Stimulated activated CD4-positive, alpha-beta T cell treated with anti-CD3 and anti-CD28 coated beads, Interleukin-4, amount 100 ng/mL, for 4 hours (primary cell): ENCODE data around the gene UBE2D3.
"Not testable (repeated sequence)": the region's sequence is repeated elsewhere in the genome, so short reads cannot be mapped to it uniquely, and the experiment has no call there.

Experiments used
- DNase-seq, 2 experiments: peaks; one replicate each; pipeline ENCODE4 v3.0.0-alpha.2; 2020

Gene UBE2D3

DNA sequence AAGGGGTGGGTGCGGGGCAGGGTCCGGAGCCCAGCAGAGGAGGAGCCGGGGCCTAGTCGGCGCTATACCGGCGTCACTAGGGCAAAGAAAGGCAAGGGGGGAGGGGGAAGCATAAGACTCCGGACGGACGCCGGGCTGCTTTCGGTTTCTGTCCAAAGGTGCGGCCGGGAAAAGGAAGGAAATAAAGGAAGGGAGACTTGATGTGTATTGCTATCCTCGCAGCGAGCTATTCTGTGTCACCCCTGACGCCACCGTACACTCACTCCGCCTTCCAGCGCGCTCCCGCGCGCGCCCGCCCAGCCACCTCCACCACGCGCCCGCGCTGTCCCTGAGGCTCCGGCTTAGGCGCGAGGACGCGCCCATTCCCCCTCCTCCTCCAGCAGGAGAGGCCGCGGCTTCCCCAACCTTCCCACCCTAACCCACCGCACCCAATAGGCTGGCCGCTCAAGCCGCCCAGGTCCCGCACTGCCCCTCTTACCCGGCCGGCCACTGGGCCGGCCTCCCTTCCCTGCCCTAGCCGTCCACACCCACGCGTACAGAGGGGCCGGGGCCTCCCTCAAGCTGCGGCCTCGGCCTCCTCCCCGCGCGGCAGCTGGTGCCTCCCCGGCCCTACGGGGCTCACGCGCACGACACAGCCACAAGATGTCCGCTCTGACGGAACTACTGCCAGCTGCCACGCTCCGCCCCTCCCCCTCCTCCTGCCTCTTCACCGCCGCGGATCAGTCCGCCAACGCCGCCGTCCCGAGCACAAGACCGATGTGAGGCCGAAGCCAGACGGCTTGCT is at the start of gene UBE2D3:
Gene UBE2D3, minus strand, starts transcription at position 662 of the 784 bp plus-strand sequence. CDS start 1,043 bp downstream, outside the sequence.
- peak; percentile 93 for DNase-seq

GRCh38 chr4:102871772-102872171 is 44.4 kb upstream of the UBE2D3 start:
- no peak for DNase-seq

GRCh38 chr4:102869569-102870197 is 42.3 kb upstream of the UBE2D3 start:
- DNase-seq = peak in 1 of 2 experiments; percentile 80

DNA sequence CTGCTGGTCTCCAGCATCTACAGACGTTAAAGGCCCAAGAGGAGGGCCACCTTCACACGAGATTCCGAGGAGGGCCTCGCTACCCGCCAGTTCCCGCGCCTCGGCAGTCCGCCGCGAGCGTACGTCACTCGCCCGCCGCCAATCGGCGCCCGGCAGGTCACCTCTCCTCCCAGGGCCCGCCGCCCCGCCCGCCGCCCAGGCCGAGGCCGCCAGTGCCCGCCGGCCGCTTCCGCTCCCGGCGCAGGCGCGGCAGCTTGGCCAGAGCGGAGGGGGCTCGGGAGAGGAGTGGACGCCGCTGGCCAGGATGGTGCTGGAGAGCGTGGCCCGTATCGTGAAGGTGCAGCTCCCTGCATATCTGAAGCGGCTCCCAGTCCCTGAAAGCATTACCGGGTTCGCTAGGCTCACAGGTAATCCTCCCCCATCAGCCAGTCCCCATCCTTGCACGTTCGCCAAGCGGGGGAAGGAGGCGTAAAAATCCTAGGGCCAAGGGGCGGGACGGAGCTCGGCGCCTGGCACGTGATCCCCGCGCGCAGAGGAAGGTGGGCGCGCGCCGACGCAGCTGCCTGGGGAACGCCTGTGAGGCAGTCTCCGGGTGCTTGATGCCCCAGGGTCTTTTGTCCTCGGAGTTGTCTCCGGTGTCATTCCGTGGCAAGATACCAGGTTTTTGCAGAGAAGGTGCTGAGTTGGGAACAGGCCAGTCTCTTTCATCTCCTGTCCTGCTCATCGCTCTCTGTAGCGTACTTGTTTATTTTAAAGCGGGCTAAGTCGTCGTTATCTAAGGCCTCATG is 41.6 kb upstream of the UBE2D3 start, which contains the start of gene CISD2:
Gene CISD2, plus strand, starts transcription at position 212 of the 788 bp plus-strand sequence. Its CDS starts 93 bp downstream, at position 305.
- peak; percentile 86 to 90 for DNase-seq

DNA sequence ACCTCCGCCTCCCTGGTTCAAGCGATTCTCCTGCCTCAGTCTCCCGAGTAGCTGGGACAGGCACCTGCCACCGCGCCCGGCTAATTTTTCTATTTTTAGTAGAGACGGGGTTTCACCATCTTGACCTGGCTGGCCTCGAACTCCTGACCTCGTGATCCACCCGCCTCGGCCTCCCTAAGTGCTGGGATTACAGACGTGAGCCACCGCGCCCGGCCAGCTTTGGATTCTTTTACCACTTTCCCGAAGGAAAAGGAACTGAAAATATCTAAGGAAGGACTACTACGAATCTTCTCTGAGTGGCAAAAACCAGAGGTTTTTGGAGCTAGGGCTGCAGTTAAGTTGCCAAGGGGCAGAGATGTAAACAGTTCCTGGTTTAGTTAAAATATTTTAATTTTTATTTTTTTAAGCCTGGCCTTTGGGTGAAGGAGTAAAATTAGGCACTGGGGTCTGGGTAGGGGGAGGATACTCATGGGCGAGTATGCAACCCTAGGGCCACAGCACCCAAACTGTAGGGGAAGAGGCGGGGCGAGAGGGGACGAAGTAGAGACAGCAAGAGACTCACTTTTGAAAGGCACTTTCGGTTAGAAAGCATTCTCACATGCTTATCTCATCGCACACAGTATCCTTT is 40.9 kb upstream of the UBE2D3 start:
- peak in 1 of 2 experiments; percentile 10 for DNase-seq

DNA sequence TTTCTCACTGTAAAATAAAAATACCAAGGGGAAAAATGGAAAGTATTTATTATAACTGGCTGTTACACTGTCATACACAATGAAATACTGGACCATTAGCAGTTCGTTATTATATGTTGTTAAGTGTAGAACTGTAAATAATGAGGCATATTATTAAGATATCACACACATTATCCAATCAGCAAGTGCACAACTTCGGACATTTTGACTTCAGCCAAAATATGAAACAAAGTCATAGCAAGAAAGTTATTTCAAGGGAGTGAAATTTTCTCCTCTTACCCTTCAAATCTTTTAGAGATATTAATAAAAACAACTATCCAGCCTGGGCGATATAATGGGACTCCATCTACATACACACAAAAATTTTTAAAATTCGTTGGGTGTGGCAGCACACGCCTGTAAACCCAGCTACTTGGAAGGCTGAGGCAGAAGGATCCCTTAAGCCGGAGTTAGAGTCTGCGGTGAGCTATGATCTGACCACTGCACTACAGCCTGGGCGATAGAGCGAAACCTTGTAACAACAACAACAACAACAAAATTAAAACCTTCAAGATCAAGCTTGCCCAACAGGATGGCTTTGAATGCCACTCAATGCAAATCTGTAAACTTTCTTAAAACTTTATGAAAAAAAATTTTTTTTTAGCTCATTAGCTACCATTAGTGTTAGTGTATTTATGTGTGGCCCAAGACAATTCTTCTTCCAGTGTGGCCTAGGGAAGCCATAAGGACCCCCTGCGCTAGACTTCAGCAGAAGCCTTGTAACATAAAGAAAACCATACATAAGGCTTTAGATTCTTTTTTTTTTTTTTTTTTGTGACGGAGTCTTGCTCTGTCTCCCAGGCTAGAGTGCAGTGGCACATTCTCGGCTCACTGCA is 40.2 kb upstream of the UBE2D3 start:
- DNase-seq = no peak

GRCh38 chr4:102865327-102865726 is 38.0 kb upstream of the UBE2D3 start:
- not testable (repeated sequence) for DNase-seq

- DNase-seq = no peak
Observed at GRCh38 chr4:102862747-102863146, 35.4 kb upstream of the UBE2D3 start.

GRCh38 chr4:102862016-102862415 is 34.7 kb upstream of the UBE2D3 start:
- DNase-seq = no peak

DNA sequence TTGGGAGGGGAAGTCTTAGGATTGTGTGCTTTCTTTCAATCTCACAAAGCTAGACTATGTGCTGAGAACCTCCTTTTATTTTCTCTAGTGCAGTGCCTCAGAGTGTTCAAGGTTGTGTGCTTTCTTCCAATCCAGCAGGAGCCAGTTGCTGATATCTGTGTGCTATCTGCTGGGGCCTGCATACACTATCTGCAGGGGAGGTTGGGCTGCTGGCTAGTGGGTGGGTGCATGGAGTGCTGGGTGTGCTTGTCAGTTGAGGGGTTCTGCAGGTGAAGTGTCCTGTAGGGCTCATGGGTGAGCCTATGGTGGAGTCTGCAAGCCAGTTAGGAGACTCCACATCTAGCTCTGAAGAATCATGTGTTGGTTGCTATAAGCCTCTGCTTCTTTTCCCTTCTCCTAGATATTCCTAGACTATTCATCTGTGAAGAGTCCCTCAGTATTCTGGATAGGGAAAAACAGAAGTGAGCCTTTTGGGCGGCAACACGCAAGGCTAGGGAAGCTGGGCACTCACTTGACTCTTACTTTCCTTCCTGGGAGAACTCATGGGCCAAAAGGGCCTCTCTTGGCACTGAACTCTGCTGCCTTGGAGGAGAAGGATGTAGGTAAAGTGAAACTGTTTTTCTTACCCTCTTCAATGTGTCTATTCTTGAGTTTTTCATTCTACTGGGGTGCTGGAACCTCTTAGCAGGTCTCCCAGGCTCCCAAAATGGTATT is 33.4 kb upstream of the UBE2D3 start:
- no peak for DNase-seq

DNA sequence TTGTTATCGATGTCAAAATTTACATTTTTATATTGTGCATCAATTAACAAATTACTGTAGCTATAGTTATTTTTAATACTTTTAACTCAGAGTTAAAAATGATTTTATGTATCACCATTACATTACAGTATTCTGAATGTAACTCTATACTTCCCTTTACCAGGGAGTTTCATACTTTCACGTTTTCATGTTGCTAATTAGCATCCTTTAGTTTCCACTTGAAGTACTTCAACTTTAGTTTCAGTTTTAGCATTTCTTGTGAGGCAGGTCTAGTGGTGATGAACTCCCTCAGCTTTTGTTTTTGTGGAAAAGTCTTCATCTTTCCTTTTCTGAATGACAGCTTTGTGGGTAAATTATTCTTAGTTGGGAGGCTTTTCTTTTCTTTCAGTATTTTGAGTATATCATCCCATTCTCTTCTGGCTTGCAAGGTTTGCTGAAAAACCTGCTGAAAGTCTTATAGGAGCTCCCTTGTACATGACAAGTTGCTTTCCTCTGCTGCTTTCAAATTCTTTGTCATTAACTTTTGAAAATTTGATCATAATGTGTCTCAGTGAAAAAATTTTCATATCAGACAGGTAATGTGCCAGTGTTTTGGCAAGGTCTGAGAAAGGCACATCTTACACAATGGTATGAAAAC is 31.6 kb upstream of the UBE2D3 start:
- DNase-seq = no peak

DNA sequence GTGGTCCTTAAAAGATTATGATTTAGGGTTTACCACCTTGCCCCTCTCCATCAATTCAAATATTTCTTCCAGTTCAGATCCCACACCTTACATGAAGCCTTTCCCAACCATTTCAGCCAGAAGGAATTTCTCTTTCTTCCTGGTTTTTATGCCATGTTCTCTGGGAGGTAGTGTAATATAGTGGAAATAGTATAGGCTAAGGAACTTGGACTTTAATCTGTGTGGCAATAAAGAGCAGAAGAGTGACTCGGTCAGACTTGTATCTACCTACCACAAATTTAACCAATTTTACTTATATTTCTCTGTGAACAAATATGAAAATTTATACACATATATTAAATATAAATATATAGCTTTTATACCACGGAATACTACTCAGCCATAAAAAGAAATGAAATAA is 23.0 kb upstream of the UBE2D3 start:
- DNase-seq = no peak

GRCh38 chr4:102849579-102850104 is 22.3 kb upstream of the UBE2D3 start:
- DNase-seq = no peak

DNA sequence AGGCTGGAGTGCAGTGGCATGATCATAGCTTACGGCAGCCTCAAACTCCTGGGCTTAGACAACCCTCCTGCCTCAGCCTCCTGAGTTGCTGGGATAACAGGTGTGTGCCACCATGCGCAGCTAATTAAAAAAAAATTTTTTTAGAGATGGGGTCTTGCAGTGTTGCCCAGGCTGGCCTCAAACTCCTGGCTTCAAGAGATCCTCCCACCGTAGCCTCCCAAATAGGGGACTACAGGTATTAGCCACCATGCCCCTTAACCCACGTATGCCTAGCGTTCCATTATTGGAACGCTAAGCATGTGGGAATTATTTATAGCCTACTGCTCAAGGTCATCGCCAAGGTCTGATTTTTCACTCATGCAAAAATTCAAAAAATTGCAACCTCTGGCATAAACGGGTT is 20.3 kb upstream of the UBE2D3 start:
- no peak for DNase-seq

- no peak for DNase-seq
Observed at GRCh38 chr4:102843938-102844337, 16.6 kb upstream of the UBE2D3 start.

DNA sequence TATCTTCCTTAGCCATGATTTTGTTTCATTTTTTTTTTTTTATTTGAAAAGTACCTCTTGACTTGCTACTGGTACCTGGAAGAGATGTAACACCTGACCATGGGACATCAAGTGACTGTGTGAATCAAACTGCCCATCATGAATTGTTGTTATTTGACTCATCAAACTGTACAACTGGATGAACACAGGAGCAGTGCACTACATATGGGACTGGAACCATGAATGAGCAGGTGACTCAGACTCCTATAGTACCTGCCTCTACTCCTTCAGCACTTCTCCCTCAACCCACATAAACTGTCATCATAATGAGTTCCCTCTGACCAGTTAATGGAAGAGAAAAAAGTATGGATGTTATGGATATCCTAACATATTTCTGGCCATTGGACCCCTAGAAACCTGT is 15.9 kb upstream of the UBE2D3 start:
- DNase-seq = no peak

DNA sequence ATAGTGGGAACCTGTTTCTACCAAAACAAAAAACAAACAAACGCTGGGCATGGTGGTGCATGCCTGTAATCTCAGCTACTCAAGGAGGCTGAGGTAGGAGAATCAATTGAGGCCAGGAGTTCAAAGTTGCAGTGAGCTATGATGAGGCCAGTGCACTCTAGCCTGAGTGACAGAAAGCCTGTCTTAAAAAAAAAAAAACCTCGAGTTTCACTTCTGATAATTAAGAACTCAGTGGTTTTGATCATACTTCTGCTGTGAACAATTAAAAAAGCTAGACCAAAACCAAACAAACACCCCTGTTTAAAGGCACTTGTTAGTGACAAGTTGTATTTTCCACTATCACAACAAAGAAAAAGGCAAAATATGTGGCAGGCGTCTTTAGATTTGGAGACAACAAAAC is 15.0 kb upstream of the UBE2D3 start:
- no peak for DNase-seq

DNA sequence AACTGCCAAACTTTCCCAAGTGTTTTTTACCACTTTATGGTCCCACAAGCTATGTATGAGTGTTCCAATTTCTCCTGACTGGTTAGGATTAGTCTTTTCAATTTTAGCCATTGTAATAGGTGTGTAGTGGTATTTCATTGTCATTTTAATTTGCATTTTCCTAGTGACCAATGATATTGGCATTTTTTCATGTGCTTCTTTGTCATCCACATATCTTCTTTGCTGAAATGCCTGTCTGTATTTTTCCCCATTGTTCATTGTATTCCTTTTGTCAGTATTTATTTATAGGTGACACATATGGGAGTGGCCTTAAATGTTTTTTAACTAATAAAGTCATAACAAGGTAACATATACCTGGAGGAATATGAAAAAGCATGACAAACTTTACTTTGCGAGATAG is 9.2 kb upstream of the UBE2D3 start:
- DNase-seq = no peak

DNA sequence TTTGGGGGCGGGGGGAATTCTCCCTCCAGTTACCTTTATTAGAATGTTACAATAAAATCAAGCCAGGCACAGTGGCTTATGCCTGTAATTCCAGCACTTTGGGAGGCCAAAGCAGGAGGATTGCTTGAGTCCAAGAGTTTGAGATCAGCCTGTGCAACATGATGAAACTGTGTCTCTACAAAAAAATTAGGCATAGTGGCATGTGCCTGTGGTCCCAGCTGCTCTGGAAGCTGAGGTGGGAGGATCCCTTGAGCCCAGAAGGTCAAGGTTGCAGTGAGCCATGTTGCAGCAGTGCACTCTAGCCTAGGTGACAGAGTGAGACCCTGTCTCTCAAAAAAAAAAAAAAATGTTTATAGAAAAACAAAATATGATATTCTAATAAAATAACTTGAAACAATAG is 5.3 kb upstream of the UBE2D3 start:
- no peak for DNase-seq

GRCh38 chr4:102832105-102832504 is 4.8 kb upstream of the UBE2D3 start:
- DNase-seq = no peak

GRCh38 chr4:102829803-102830202 is 2.5 kb upstream of the UBE2D3 start:
- no peak for DNase-seq
